Right lobe of liver (tissue), 6 donors: ENCODE results near the gene USP17L5. TPM values are rescaled to one million over a fixed set of nuclear protein-coding genes. Genes with fewer than 3 reads are reported as not detected.
A peak's percentile ranks its signal among the peaks of the same experiment; 100 is the strongest.
"Not testable (repeated sequence)": the region's sequence is repeated elsewhere in the genome, so short reads cannot be mapped to it uniquely, and the experiment has no call there.

Experiments used
- ATAC-seq, 4 donors: fragments of 200-7000 bp; cut with Tn5 transposase; one replicate each; pipeline ENCODE4 v1.9.1; 2020; ENCODE audit warnings: mild to moderate bottlenecking in 4 of 4, moderate library complexity in 4 of 4
- DNase-seq, 3 donors: peaks; one replicate each; pipeline ENCODE4 v3.0.0-alpha.2; 2020
- H3K27ac ChIP-seq, 3 donors: fragments of 200-600 bp; one replicate each; pipeline ENCODE4 v1.8.0; 2022
- H3K27me3 ChIP-seq, 2 donors: fragments of 200-600 bp; one replicate each; pipeline ENCODE4 v1.8.0; 2022
- H3K36me3 ChIP-seq, 4 donors: fragments of 200-600 bp; sonication (generic) in 1 of 4; one replicate each; pipeline versions ENCODE4 v1.5.1 to v1.8.0; 2017 to 2022; ENCODE audit warnings: control low read depth in 1 of 4
- H3K4me1 ChIP-seq, 4 donors: fragments of 200-600 bp; sonication (generic) in 1 of 4; one replicate each; pipeline versions ENCODE4 v1.5.1 to v1.8.0; 2017 to 2022; ENCODE audit warnings: control low read depth in 1 of 4
- H3K4me3 ChIP-seq, 3 donors: fragments of 200-600 bp; one replicate each; pipeline ENCODE4 v1.8.0; 2022
- H3K9me3 ChIP-seq, 4 donors: fragments of 200-600 bp; sonication (generic) in 1 of 4; one replicate each; pipeline versions ENCODE4 v1.5.1 to v1.8.0; 2017 to 2022; ENCODE audit warnings: control low read depth in 1 of 4
- POLR2A ChIP-seq: fragments of 450-650 bp; IDR thresholded peaks from one replicate; pipeline ENCODE4 v1.6.1; 2017; ENCODE audit warnings: antibody characterized with exemption, mild to moderate bottlenecking
- WGBS: methylation state at CpG from one replicate; pipeline ENCODE4 v1.1.6; 2018; ENCODE audit warnings: low coverage, low lambda C conversion rate; ENCODE audit not compliant: insufficient coverage; ENCODE audit errors: missing lambda C conversion rate; 5-methylcytosine and 5-hydroxymethylcytosine counted together
- intact Hi-C, 2 donors: fragments of 100-400 bp; cut with DNase I; formaldehyde crosslinking; loops; one replicate each; pipeline versions ENCODE4 v1.11.2 to v1.14.1; 2022
- total RNA-seq, 6 experiments: library from RNA; depleted of rRNA in 2 of 6; stranded (reverse); fragments of >200 nt in 2 of 6; fragmentation: NEBNext Ultra II Directional in 3 of 6; extraction: Animal tissue kit (Norgen Biotek cat#: 25700) in 3 of 6; gene quantifications; one replicate each; pipeline versions ENCODE4 v1.1.0 to v1.2.4, GENCODE V29; 2016 to 2023
- TF ChIP-seq, protein P1 (sequence below), 4 donors: fragments of 200-600 bp in 3 of 4; fragments of 450-650 bp in 1 of 4; IDR thresholded peaks; one replicate each; pipeline versions ENCODE4 v1.5.1 to v1.8.0; 2016 to 2022; ENCODE audit warnings: antibody characterized with exemption in 4 of 4, mild to moderate bottlenecking in 2 of 4
- donor health status: DM: no; HTN: yes; CAD: no.
- donor health status: DM: no; HTN: no; CAD: no.
- donor health status: DM: no; HTN: no; CAD: no.
- donor health status: DM: no; HTN: yes; CAD: no.
- donor health status: DM: no; HTN: yes; CAD: no.

Gene USP17L5
- total RNA-seq, 6 experiments from 2014 or later: not detected

DNA sequence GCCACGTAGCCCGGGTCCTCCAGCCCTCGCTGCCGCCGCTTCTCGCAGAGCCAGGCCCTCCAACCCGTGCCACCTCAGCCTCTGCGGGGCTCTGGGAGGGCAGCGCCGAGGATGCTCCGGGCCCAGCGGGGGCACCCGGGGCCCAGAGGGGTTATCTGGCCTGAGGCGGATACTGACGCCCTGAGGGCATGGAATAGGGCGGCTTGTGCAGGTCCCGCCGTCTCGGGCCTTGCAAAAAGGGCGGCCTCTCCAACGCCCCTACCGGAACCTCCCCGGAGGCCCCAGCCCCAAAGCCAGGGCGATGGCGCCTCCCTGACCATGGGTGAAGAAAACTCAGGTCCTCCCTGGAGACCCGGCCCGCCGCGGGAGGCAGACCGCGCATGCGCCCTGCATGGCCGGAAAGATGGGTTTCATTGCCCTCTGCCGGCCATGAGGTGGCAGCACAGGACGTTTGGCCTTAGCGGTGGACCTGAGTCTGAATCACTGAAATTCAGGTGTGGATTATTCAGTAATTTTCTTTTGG, 41.9 kb downstream of the USP17L5 start:
- H3K27ac ChIP-seq, H3K9me3 ChIP-seq, H3K36me3 ChIP-seq, H3K27me3 ChIP-seq, H3K4me1 ChIP-seq, intact Hi-C loops: not testable (repeated sequence)
- DNase-seq (peak; percentile 41 to 58 (median 54)), ATAC-seq (peak in 1 of 4 donors; percentile 48)
- TF ChIP-seq, protein P1, sequence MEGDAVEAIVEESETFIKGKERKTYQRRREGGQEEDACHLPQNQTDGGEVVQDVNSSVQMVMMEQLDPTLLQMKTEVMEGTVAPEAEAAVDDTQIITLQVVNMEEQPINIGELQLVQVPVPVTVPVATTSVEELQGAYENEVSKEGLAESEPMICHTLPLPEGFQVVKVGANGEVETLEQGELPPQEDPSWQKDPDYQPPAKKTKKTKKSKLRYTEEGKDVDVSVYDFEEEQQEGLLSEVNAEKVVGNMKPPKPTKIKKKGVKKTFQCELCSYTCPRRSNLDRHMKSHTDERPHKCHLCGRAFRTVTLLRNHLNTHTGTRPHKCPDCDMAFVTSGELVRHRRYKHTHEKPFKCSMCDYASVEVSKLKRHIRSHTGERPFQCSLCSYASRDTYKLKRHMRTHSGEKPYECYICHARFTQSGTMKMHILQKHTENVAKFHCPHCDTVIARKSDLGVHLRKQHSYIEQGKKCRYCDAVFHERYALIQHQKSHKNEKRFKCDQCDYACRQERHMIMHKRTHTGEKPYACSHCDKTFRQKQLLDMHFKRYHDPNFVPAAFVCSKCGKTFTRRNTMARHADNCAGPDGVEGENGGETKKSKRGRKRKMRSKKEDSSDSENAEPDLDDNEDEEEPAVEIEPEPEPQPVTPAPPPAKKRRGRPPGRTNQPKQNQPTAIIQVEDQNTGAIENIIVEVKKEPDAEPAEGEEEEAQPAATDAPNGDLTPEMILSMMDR (IDR thresholded peaks at IDR 0.05): peak; percentile 27 to 81 (median 56)
- H3K4me3 ChIP-seq: peak overlapping the region in 2 of 3 donors; percentile 38 to 59
- WGBS: 3% methylated on average over 13 of the region's 36 CpGs

DNA sequence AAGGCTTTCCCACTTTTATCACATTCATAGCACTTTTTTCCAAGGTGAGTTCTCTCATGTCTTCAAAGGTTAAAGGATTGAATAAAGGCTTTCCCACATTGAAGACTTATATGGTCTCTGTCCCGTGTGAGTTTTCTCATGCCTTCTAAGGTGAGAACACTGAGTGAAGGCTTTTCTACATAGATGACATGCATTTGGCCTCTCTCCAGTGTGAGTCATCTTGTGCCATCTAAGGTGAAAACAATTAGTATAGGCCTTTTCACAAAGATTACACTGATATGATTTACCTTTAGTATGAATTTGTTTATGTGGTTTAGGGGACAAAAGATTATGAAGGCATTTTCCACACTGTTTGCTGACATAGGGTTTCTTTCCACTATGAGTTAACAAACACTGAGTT, 44.9 kb downstream of the USP17L5 start:
- no peaks in the 10 kb centered on the region for H3K9me3 ChIP-seq
- H3K36me3 ChIP-seq: no peaks in the 10 kb centered on the region
- no peaks in the 10 kb centered on the region for H3K27me3 ChIP-seq
- DNase-seq (no peak), ATAC-seq (no peak)
- H3K27ac ChIP-seq: no peak overlapping the region
- intact Hi-C loops: no loop called here
- H3K4me1 ChIP-seq: no peaks in the 10 kb centered on the region
- TF ChIP-seq, protein P1 (IDR thresholded peaks at IDR 0.05): no peak
- no peak for TF ChIP-seq POLR2A
- 47% methylated on average over 1 of the region's 1 CpG for WGBS
- no peak overlapping the region for H3K4me3 ChIP-seq

DNA sequence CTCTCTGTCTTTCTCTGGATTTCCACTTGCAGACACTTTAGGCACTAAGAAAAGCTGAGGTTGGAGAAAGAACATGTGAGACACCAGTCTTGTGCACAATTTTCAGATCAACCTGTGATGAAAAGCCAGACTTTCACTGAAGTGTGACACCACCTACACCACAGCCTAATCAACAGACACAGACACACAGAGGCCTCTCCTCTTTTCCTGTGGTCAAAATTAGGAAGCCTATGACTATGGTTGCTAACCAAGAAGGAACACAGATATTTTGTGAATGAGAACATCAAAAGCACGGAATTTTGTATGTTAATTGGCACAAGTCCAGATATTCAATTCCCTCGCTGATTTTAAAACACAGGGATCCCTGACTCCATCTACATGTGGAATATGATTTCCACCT, 49.8 kb downstream of the USP17L5 start:
- H3K9me3 ChIP-seq, H3K36me3 ChIP-seq, H3K4me3 ChIP-seq, H3K4me1 ChIP-seq, H3K27me3 ChIP-seq, H3K27ac ChIP-seq, DNase-seq, intact Hi-C loops, ATAC-seq: not testable (repeated sequence)
- 45% methylated on average over 2 of the region's 2 CpGs for WGBS

Other genes starting within 250 kb of the USP17L5 start
- not detected for gene FAM90A26, start 169.0 kb upstream of the USP17L5 start, total RNA-seq
- not detected for gene USP17L10, start 128.7 kb upstream of the USP17L5 start, total RNA-seq
- not detected for gene USP17L11, start 124.0 kb upstream of the USP17L5 start, total RNA-seq
- not detected for gene USP17L12, start 119.3 kb upstream of the USP17L5 start, total RNA-seq
- not detected for gene USP17L13, start 114.5 kb upstream of the USP17L5 start, total RNA-seq
- not detected for gene USP17L15, start 105.0 kb upstream of the USP17L5 start, total RNA-seq
- not detected for gene USP17L17, start 95.5 kb upstream of the USP17L5 start, total RNA-seq
- gene USP17L18, start 90.8 kb upstream of the USP17L5 start, total RNA-seq: not detected
- not detected for gene USP17L19, start 86.0 kb upstream of the USP17L5 start, total RNA-seq
- not detected for gene USP17L20, start 81.3 kb upstream of the USP17L5 start, total RNA-seq
- not detected for gene USP17L21, start 76.5 kb upstream of the USP17L5 start, total RNA-seq
- gene USP17L22, start 71.8 kb upstream of the USP17L5 start, total RNA-seq: not detected
- not detected for gene USP17L24, start 14.2 kb upstream of the USP17L5 start, total RNA-seq
- gene USP17L25, start 9.5 kb upstream of the USP17L5 start, total RNA-seq: not detected
- gene USP17L26, start 4.7 kb upstream of the USP17L5 start, total RNA-seq: not detected
- gene USP17L27, start 4.7 kb downstream of the USP17L5 start, total RNA-seq: not detected
- not detected for gene USP17L28, start 9.5 kb downstream of the USP17L5 start, total RNA-seq
- gene USP17L29, start 14.2 kb downstream of the USP17L5 start, total RNA-seq: not detected
- gene USP17L30, start 23.7 kb downstream of the USP17L5 start, total RNA-seq: not detected
- not detected for gene DEFB131A, start 105.0 kb downstream of the USP17L5 start, total RNA-seq